Measurements from ENCODE around the gene RBFOX2. TPM values are rescaled to one million over a fixed set of nuclear protein-coding genes. Genes with fewer than 3 reads are reported as not detected.

Gene RBFOX2
- total and polyA plus RNA-seq, 10 donors: 2.6 to 39.6 (median 31.8) TPM

DNA sequence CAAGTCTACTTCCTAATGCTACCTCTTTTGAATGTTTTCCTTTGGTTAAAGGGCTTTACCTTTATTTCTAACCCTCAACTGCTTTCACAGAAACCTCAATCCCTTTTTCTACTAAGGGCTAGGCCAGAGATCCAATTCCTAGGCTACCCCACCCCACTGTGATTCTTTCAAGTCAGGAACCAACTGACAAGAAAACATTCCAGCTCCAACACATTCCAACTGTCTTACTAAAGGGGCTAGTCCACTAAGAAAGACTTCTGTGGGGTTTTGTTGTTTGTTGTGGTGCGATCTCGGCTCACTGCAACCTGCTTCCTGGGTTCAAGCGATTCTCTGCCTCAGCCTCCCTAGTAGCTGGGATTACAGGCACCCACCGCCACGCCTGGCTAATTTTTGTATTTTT, 159.7 kb downstream of the RBFOX2 start:
- H3K27ac ChIP-seq: no peak overlapping the region

DNA sequence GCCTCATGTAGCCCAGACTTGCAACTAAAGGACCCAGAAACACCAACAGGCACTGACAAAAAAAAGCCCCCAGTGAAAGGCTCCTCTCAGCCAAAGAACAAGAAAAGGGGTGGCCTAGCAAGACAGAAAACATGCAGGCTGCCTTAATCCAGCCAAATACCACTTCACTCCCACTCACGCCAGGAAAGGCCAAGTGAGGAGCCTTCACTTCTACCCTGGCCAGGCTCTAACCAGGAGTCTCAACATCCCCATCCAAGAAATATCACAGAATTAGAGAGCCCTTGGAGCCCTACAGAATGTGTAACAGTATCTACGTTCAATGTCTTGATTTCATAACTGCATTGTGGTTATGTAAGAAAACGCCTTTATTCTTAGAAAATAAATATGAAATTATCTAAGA, 162.0 kb downstream of the RBFOX2 start:
- TF ChIP-seq, protein P1, sequence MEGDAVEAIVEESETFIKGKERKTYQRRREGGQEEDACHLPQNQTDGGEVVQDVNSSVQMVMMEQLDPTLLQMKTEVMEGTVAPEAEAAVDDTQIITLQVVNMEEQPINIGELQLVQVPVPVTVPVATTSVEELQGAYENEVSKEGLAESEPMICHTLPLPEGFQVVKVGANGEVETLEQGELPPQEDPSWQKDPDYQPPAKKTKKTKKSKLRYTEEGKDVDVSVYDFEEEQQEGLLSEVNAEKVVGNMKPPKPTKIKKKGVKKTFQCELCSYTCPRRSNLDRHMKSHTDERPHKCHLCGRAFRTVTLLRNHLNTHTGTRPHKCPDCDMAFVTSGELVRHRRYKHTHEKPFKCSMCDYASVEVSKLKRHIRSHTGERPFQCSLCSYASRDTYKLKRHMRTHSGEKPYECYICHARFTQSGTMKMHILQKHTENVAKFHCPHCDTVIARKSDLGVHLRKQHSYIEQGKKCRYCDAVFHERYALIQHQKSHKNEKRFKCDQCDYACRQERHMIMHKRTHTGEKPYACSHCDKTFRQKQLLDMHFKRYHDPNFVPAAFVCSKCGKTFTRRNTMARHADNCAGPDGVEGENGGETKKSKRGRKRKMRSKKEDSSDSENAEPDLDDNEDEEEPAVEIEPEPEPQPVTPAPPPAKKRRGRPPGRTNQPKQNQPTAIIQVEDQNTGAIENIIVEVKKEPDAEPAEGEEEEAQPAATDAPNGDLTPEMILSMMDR (IDR thresholded peaks at IDR 0.05 in 8 of 11, conservative IDR thresholded peaks at IDR 0.05 in 3 of 11): no peak
- TF ChIP-seq POLR2AphosphoS5 (IDR thresholded peaks at IDR 0.05): no peak
- TF ChIP-seq POLR2A (IDR thresholded peaks at IDR 0.05): no peak
- WGBS, 5 donors: 57 to 77% (median 62%) methylated on average over 3 of the region's 3 CpGs
- H3K4me3 ChIP-seq: no peak overlapping the region

More for the DNA sequence above, 159.7 kb downstream of the RBFOX2 start:
- no peak overlapping the region for H3K4me3 ChIP-seq
- WGBS, 5 donors: 93 to 99% (median 95%) methylated on average over 5 of the region's 5 CpGs
- TF ChIP-seq, protein P1 (IDR thresholded peaks at IDR 0.05 in 8 of 11, conservative IDR thresholded peaks at IDR 0.05 in 3 of 11): no peak
- TF ChIP-seq POLR2AphosphoS5 (IDR thresholded peaks at IDR 0.05): no peak
- no peak for TF ChIP-seq POLR2A (IDR thresholded peaks at IDR 0.05)
- intact Hi-C loops (cut with DNase I; ENCODE audit: low total_unique reads): no loop called here
- no peaks in the 10 kb centered on the region for H3K4me1 ChIP-seq
- peaks cover 0 to 4% (median 0%) of the 10 kb centered on the region in 7 donors for H3K27me3 ChIP-seq (replicated peaks in 1 of 7)
- H3K36me3 ChIP-seq: no peaks in the 10 kb centered on the region
- no peaks in the 10 kb centered on the region for H3K9me3 ChIP-seq
- no peak for DNase-seq

DNA sequence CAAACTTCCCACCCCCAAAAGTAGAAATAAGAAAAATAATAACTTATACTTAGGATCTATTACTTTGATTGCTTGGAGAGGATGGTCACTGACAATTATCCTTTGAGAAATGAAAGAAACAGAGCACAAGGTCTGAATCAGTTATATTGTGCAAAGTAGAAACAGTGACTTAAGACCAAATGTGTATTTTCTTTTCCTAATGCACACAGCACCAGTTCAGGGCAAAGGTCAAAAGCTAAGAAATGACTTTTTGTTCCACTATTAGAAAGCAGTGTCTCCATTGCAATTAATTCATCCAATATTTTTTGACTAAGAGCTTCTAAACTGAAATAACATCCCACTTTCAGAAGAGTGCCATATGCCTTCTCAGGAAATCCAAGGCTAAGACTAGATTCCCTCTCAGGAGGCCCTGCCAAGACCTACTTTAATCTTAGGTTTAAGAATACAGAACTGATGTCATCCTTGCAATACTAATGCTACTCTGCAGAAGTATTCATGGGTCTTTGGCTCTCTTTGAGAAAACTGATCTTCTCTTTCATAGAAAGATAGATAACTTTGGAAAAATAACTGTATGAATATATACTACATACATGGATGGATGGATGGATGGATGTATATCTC, 164.0 kb downstream of the RBFOX2 start:
- no peaks in the 10 kb centered on the region for H3K27me3 ChIP-seq (replicated peaks in 1 of 7)
- TF ChIP-seq POLR2AphosphoS5 (IDR thresholded peaks at IDR 0.05) (no peak), POLR2A (IDR thresholded peaks at IDR 0.05) (no peak)
- TF ChIP-seq, protein P1 (IDR thresholded peaks at IDR 0.05 in 8 of 11, conservative IDR thresholded peaks at IDR 0.05 in 3 of 11): no peak
- H3K4me1 ChIP-seq: no peaks in the 10 kb centered on the region
- H3K27ac ChIP-seq: no peak overlapping the region
- DNase-seq: no peak
- H3K36me3 ChIP-seq: no peaks in the 10 kb centered on the region
- no peaks in the 10 kb centered on the region for H3K9me3 ChIP-seq
- intact Hi-C loops (cut with DNase I; ENCODE audit: low total_unique reads): no loop called here
- H3K4me3 ChIP-seq: no peak overlapping the region

More for the DNA sequence above, 162.0 kb downstream of the RBFOX2 start:
- intact Hi-C loops (cut with DNase I; ENCODE audit: low total_unique reads): no loop called here
- DNase-seq: no peak
- Histone ChIP-seq H3K36me3 (no peaks in the 10 kb centered on the region), H3K4me1 (no peaks in the 10 kb centered on the region), H3K9me3 (no peaks in the 10 kb centered on the region), H3K27me3 (replicated peaks in 1 of 7) (no peaks in the 10 kb centered on the region), H3K27ac (no peak overlapping the region)

DNA sequence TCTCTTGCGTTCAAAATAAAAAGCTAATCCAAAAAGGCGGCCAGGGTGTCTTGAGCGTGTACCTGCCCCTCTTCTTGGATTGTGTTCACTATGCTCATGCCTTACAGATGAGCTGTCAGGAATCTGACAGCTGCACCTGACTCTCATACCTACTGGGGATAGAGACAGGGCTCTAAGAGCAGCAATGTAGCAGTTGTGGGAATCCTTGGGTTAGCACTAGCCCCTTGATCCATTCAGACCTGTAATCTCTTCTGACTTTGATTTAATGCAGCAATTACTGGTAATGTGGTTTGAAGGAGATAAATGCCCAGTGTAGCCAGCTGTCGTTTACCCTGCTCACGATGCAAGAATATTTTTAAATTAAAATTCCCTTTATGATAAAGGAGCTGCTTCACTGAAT, 165.2 kb downstream of the RBFOX2 start:
- Histone ChIP-seq H3K9me3 (no peaks in the 10 kb centered on the region), H3K36me3 (no peaks in the 10 kb centered on the region), H3K27ac (no peak overlapping the region), H3K4me3 (no peak overlapping the region), H3K27me3 (replicated peaks in 1 of 7) (no peaks in the 10 kb centered on the region), H3K4me1 (no peaks in the 10 kb centered on the region)
- intact Hi-C loops (cut with DNase I; ENCODE audit: low total_unique reads): no loop called here
- WGBS, 5 donors: 83 to 94% (median 92%) methylated on average over 5 of the region's 5 CpGs
- DNase-seq: no peak
- TF ChIP-seq POLR2AphosphoS5 (IDR thresholded peaks at IDR 0.05) (no peak), POLR2A (IDR thresholded peaks at IDR 0.05) (no peak)
- TF ChIP-seq, protein P1 (IDR thresholded peaks at IDR 0.05 in 8 of 11, conservative IDR thresholded peaks at IDR 0.05 in 3 of 11): no peak
